Measurements from ENCODE around the gene QSER1. TPM values are rescaled to one million over a fixed set of nuclear protein-coding genes. Genes with fewer than 3 reads are reported as not detected.

The QSER1 gene
- total and polyA plus RNA-seq, 2 experiments from 2014 or later = 29.4 to 132 TPM

GRCh38 chr11:32960553-32961164, 68.0 kb downstream of the QSER1 start:
- DNase-seq (ENCODE audit: low spot score) (peak; percentile 78), ATAC-seq (no peak; the same call in 2 of the 3 replicates)
- H3K27ac Mint-ChIP-seq = no peak overlapping the region
- H2AFZ ChIP-seq = no peak overlapping the region
- no peak overlapping the region for H3K4me2 ChIP-seq
- H3K4me3 ChIP-seq = no peak overlapping the region
- H3K4me1 ChIP-seq (ENCODE audit: insufficient read depth) = no peaks in the 10 kb centered on the region
- H3K4me3 Mint-ChIP-seq = no peak overlapping the region
- no peaks in the 10 kb centered on the region for H3K9me2 ChIP-seq (ENCODE audit: insufficient read depth)
- peaks cover 82% of the 10 kb centered on the region for H3K36me3 Mint-ChIP-seq (ENCODE audit: low read depth)
- no peaks in the 10 kb centered on the region for H3K9me3 Mint-ChIP-seq
- H3K27ac ChIP-seq (ENCODE audit: low read depth) = no peak overlapping the region
- H3K4me1 Mint-ChIP-seq = no peaks in the 10 kb centered on the region
- H3F3A ChIP-seq (replicated peaks; ENCODE audit: low read depth) = peaks cover 11% of the 10 kb centered on the region
- H3K27me3 Mint-ChIP-seq (ENCODE audit: insufficient read depth, low read depth, poor library complexity) = peaks cover 1% of the 10 kb centered on the region
- TF ChIP-seq, protein P1, sequence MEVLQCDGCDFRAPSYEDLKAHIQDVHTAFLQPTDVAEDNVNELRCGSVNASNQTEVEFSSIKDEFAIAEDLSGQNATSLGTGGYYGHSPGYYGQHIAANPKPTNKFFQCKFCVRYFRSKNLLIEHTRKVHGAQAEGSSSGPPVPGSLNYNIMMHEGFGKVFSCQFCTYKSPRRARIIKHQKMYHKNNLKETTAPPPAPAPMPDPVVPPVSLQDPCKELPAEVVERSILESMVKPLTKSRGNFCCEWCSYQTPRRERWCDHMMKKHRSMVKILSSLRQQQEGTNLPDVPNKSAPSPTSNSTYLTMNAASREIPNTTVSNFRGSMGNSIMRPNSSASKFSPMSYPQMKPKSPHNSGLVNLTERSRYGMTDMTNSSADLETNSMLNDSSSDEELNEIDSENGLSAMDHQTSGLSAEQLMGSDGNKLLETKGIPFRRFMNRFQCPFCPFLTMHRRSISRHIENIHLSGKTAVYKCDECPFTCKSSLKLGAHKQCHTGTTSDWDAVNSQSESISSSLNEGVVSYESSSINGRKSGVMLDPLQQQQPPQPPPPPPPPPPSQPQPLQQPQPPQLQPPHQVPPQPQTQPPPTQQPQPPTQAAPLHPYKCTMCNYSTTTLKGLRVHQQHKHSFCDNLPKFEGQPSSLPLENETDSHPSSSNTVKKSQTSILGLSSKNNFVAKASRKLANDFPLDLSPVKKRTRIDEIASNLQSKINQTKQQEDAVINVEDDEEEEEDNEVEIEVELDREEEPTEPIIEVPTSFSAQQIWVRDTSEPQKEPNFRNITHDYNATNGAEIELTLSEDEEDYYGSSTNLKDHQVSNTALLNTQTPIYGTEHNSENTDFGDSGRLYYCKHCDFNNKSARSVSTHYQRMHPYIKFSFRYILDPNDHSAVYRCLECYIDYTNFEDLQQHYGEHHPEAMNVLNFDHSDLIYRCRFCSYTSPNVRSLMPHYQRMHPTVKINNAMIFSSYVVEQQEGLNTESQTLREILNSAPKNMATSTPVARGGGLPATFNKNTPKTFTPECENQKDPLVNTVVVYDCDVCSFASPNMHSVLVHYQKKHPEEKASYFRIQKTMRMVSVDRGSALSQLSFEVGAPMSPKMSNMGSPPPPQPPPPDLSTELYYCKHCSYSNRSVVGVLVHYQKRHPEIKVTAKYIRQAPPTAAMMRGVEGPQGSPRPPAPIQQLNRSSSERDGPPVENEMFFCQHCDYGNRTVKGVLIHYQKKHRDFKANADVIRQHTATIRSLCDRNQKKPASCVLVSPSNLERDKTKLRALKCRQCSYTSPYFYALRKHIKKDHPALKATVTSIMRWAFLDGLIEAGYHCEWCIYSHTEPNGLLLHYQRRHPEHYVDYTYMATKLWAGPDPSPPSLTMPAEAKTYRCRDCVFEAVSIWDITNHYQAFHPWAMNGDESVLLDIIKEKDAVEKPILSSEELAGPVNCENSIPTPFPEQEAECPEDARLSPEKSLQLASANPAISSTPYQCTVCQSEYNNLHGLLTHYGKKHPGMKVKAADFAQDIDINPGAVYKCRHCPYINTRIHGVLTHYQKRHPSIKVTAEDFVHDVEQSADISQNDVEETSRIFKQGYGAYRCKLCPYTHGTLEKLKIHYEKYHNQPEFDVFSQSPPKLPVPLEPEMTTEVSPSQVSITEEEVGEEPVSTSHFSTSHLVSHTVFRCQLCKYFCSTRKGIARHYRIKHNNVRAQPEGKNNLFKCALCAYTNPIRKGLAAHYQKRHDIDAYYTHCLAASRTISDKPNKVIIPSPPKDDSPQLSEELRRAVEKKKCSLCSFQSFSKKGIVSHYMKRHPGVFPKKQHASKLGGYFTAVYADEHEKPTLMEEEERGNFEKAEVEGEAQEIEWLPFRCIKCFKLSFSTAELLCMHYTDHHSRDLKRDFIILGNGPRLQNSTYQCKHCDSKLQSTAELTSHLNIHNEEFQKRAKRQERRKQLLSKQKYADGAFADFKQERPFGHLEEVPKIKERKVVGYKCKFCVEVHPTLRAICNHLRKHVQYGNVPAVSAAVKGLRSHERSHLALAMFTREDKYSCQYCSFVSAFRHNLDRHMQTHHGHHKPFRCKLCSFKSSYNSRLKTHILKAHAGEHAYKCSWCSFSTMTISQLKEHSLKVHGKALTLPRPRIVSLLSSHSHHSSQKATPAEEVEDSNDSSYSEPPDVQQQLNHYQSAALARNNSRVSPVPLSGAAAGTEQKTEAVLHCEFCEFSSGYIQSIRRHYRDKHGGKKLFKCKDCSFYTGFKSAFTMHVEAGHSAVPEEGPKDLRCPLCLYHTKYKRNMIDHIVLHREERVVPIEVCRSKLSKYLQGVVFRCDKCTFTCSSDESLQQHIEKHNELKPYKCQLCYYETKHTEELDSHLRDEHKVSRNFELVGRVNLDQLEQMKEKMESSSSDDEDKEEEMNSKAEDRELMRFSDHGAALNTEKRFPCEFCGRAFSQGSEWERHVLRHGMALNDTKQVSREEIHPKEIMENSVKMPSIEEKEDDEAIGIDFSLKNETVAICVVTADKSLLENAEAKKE (CRISPR knock-in tag; IDR thresholded peaks at IDR 0.05) = no peak
- TF ChIP-seq REST (IDR thresholded peaks at IDR 0.05; ENCODE audit: unreplicated experiment) (no peak), EZH2 (IDR thresholded peaks at IDR 0.05; ENCODE audit: low read depth, unreplicated experiment) (no peak), ETS1 (IDR thresholded peaks at IDR 0.05) (no peak), NANOG (IDR thresholded peaks at IDR 0.05; ENCODE audit: borderline replicate concordance) (no peak)
- TF ChIP-seq, protein P2, sequence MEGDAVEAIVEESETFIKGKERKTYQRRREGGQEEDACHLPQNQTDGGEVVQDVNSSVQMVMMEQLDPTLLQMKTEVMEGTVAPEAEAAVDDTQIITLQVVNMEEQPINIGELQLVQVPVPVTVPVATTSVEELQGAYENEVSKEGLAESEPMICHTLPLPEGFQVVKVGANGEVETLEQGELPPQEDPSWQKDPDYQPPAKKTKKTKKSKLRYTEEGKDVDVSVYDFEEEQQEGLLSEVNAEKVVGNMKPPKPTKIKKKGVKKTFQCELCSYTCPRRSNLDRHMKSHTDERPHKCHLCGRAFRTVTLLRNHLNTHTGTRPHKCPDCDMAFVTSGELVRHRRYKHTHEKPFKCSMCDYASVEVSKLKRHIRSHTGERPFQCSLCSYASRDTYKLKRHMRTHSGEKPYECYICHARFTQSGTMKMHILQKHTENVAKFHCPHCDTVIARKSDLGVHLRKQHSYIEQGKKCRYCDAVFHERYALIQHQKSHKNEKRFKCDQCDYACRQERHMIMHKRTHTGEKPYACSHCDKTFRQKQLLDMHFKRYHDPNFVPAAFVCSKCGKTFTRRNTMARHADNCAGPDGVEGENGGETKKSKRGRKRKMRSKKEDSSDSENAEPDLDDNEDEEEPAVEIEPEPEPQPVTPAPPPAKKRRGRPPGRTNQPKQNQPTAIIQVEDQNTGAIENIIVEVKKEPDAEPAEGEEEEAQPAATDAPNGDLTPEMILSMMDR (conservative IDR thresholded peaks at IDR 0.05; ENCODE audit: low read depth in 2 of 2) = peak; percentile 58 to 85
- peaks cover 18% of the 10 kb centered on the region for H3K79me2 ChIP-seq (replicated peaks; ENCODE audit: insufficient read depth)
- H4K20me1 ChIP-seq (replicated peaks; ENCODE audit: insufficient read depth) = peaks cover 12% of the 10 kb centered on the region
- H3K27me3 ChIP-seq (ENCODE audit: insufficient read depth) = no peaks in the 10 kb centered on the region
- peaks cover 60% of the 10 kb centered on the region for H3K36me3 ChIP-seq (ENCODE audit: insufficient read depth)

All from GM23338 (cell line).